Endothelial cell of umbilical vein (primary cell): ENCODE data around the gene CALY.

ENCODE experiments used
- POLR2A ChIP-seq: IDR thresholded peaks from 2 replicates; pipeline ENCODE4 v1.6.1; 2012; ENCODE audit warnings: low read depth, mild to moderate bottlenecking, control low read depth, low read length
- POLR2AphosphoS5 ChIP-seq: IDR thresholded peaks from 2 replicates; pipeline ENCODE4 v1.6.1; 2012; ENCODE audit warnings: low read depth, mild to moderate bottlenecking, control low read depth, low read length, moderate library complexity; ENCODE audit not compliant: insufficient read depth

DNA sequence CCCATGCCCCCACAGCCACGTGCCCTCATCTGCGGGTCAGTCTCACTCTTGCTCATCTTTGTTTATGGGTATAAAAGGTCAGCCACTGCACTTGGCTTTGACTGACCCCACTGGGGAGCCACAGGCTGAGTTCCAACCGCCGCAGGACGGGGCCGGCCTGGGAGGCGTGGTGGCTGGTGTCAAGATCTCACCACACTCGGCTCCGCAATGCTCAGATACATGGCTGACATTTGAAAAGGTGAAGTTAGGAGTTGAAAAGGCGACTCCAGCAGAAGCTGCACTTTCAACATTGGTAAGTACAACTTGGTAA lies 42.9 kb downstream of the CALY start:
- TF ChIP-seq POLR2AphosphoS5 (no peak), POLR2A (no peak)
